Sigmoid colon (tissue), 7 donors: ENCODE data around the gene MOV10L1. TPM values are rescaled to one million over a fixed set of nuclear protein-coding genes. Genes with fewer than 3 reads are reported as not detected.

Experiments used
- DNase-seq: peaks from one replicate; pipeline ENCODE4 v3.0.0-alpha.2; 2019
- H3K27ac ChIP-seq, 4 donors: fragments of 200-600 bp; sonication (generic); one replicate each; pipeline ENCODE4 v1.5.1; 2016 to 2019; ENCODE audit warnings: mild to moderate bottlenecking in 1 of 4
- H3K27me3 ChIP-seq, 3 donors: fragments of 200-600 bp; sonication (generic); one replicate each; pipeline ENCODE4 v1.5.1; 2019; ENCODE audit warnings: mild to moderate bottlenecking in 1 of 3
- H3K36me3 ChIP-seq, 4 donors: fragments of 200-600 bp; sonication (generic); one replicate each; pipeline ENCODE4 v1.5.1; 2016 to 2019
- H3K4me1 ChIP-seq, 4 donors: fragments of 200-600 bp; sonication (generic); one replicate each; pipeline ENCODE4 v1.5.1; 2017 to 2019
- H3K4me3 ChIP-seq, 4 donors: fragments of 200-600 bp; sonication (generic); one replicate each; pipeline ENCODE4 v1.5.1; 2017 to 2019; ENCODE audit warnings: mild to moderate bottlenecking in 2 of 4, moderate library complexity in 1 of 4
- H3K9me3 ChIP-seq, 4 donors: fragments of 200-600 bp in 3 of 4; sonication (generic) in 3 of 4; one replicate each; pipeline versions ENCODE4 v1.5.1 to v1.6.1; 2013 to 2019
- EP300 ChIP-seq, 4 donors: sonication (generic); formaldehyde crosslinking; IDR thresholded peaks; one replicate each; pipeline ENCODE4 v1.6.1; 2017; ENCODE audit warnings: antibody characterized with exemption in 4 of 4
- POLR2A ChIP-seq, 2 donors: fragments of 450-650 bp; IDR thresholded peaks; one replicate each; pipeline ENCODE4 v1.6.1; 2016; ENCODE audit warnings: antibody characterized with exemption in 2 of 2, mild to moderate bottlenecking in 2 of 2, moderate library complexity in 2 of 2
- POLR2AphosphoS5 ChIP-seq, 4 donors: sonication (generic); formaldehyde crosslinking; IDR thresholded peaks; one replicate each; pipeline ENCODE4 v1.6.1; 2017; ENCODE audit warnings: antibody characterized with exemption in 4 of 4
- WGBS, 2 donors: extraction: QIAGEN DNeasy Blood & Tissue Kit; methylation state at CpG; one replicate each; pipeline ENCODE4 v1.1.7; 2013; 5-methylcytosine and 5-hydroxymethylcytosine counted together
- intact Hi-C: fragments of 100-400 bp; cut with DNase I; formaldehyde crosslinking; loops from one replicate; pipeline ENCODE4 v1.15.1; 2023
- polyA plus RNA-seq, 3 donors: library from polyadenylated mRNA; stranded (reverse); fragments of 200-250 nt; gene quantifications; one replicate each; pipeline ENCODE4 v1.2.3, GENCODE V29; 2013
- total RNA-seq, 4 donors: library from RNA; depleted of rRNA; stranded (reverse); fragments of >200 nt; gene quantifications; one replicate each; pipeline ENCODE4 v1.1.0, GENCODE V29; 2016
- TF ChIP-seq, protein P1 (sequence below), 4 experiments: fragments of 450-650 bp in 3 of 4; fragments of 200-600 bp in 1 of 4; IDR thresholded peaks; one replicate each; pipeline ENCODE4 v1.5.1; 2016 to 2019; ENCODE audit warnings: antibody characterized with exemption in 4 of 4, mild to moderate bottlenecking in 3 of 4, moderate library complexity in 2 of 4
- donor health status: healthy with polysubstance abuse.
- donor health status: Bipolar disorder and iron deficiency.
- donor health status: healthy.

Gene MOV10L1
- total and polyA plus RNA-seq, 7 donors = 0.47 to 5.6 (median 1.8) TPM; not detected in 2

- Histone ChIP-seq H3K27ac (peak overlapping the region in 2 of 4 donors; percentile 54 to 60), H3K36me3 (no peaks in the 10 kb centered on the region), H3K4me3 (no peak overlapping the region), H3K9me3 (peaks cover 0 to 4% (median 2%) of the 10 kb centered on the region in 4 donors), H3K27me3 (no peaks in the 10 kb centered on the region), H3K4me1 (peaks cover 0 to 33% (median 24%) of the 10 kb centered on the region in 4 donors)
- intact Hi-C loops = no loop called here
- WGBS, 2 donors = 61 to 63% methylated on average over 6 of the region's 6 CpGs
- no peak for TF ChIP-seq POLR2A (IDR thresholded peaks at IDR 0.05)
- no peak for TF ChIP-seq POLR2AphosphoS5 (IDR thresholded peaks at IDR 0.05)
- TF ChIP-seq EP300 (IDR thresholded peaks at IDR 0.05) = no peak
- DNase-seq = peak; percentile 28
Observed at GRCh38 chr22:50119768-50120251, 30.0 kb downstream of the MOV10L1 start.

- Histone ChIP-seq H3K27me3 (no peaks in the 10 kb centered on the region), H3K36me3 (peaks cover 0 to 6% (median 0%) of the 10 kb centered on the region in 4 donors), H3K4me3 (no peak overlapping the region), H3K9me3 (peaks cover 0 to 4% (median 2%) of the 10 kb centered on the region in 4 donors), H3K4me1 (peaks cover 0 to 22% (median 13%) of the 10 kb centered on the region in 4 donors), H3K27ac (no peak overlapping the region)
- intact Hi-C loops = no loop called here
- peak; percentile 45 for DNase-seq
- WGBS, 2 donors = 79 to 85% methylated on average over 11 of the region's 11 CpGs
- TF ChIP-seq, protein P1, sequence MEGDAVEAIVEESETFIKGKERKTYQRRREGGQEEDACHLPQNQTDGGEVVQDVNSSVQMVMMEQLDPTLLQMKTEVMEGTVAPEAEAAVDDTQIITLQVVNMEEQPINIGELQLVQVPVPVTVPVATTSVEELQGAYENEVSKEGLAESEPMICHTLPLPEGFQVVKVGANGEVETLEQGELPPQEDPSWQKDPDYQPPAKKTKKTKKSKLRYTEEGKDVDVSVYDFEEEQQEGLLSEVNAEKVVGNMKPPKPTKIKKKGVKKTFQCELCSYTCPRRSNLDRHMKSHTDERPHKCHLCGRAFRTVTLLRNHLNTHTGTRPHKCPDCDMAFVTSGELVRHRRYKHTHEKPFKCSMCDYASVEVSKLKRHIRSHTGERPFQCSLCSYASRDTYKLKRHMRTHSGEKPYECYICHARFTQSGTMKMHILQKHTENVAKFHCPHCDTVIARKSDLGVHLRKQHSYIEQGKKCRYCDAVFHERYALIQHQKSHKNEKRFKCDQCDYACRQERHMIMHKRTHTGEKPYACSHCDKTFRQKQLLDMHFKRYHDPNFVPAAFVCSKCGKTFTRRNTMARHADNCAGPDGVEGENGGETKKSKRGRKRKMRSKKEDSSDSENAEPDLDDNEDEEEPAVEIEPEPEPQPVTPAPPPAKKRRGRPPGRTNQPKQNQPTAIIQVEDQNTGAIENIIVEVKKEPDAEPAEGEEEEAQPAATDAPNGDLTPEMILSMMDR (IDR thresholded peaks at IDR 0.05) = no peak
- no peak for TF ChIP-seq POLR2A (IDR thresholded peaks at IDR 0.05)
- no peak for TF ChIP-seq EP300 (IDR thresholded peaks at IDR 0.05)
- TF ChIP-seq POLR2AphosphoS5 (IDR thresholded peaks at IDR 0.05) = no peak
Observed at GRCh38 chr22:50121202-50121740, 31.5 kb downstream of the MOV10L1 start.

GRCh38 chr22:50123119-50123518 is 33.3 kb downstream of the MOV10L1 start:
- intact Hi-C loops = no loop called here
- peaks cover 0 to 4% (median 2%) of the 10 kb centered on the region in 4 donors for H3K9me3 ChIP-seq
- WGBS, 2 donors = 84 to 86% methylated on average over 4 of the region's 4 CpGs
- peak; percentile 13 for DNase-seq
- H3K4me3 ChIP-seq = no peak overlapping the region
- H3K27me3 ChIP-seq = no peaks in the 10 kb centered on the region
- H3K4me1 ChIP-seq = peaks cover 0 to 22% (median 13%) of the 10 kb centered on the region in 4 donors
- peaks cover 0 to 19% (median 0%) of the 10 kb centered on the region in 4 donors for H3K36me3 ChIP-seq
- H3K27ac ChIP-seq = no peak overlapping the region
- TF ChIP-seq POLR2A (IDR thresholded peaks at IDR 0.05) (no peak), POLR2AphosphoS5 (IDR thresholded peaks at IDR 0.05) (no peak), EP300 (IDR thresholded peaks at IDR 0.05) (no peak)
- TF ChIP-seq, protein P1 (IDR thresholded peaks at IDR 0.05) = no peak

DNA sequence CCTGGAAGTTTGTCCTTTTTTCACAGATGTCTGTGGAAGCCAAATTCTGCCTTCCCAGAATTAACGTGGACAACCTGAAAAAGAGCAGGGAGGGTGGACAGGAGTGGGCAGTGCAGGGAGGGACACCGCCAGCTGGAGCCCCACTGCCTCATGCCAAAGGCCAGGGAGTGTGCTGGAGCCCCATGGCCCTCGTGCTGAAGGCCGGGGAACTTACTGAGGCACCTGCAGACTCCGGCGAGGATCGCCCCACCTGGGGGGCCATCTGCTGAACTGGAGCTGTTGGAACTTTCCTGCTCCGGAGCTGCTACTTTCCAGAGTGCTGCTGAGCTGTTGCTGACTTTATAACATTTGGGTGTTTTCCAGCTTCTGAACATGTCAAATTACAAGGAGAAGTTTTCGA is 35.2 kb downstream of the MOV10L1 start:
- Histone ChIP-seq H3K27me3 (no peaks in the 10 kb centered on the region), H3K4me3 (no peak overlapping the region), H3K9me3 (peaks cover 0 to 4% (median 2%) of the 10 kb centered on the region in 4 donors), H3K27ac (no peak overlapping the region), H3K36me3 (peaks cover 0 to 26% (median 0%) of the 10 kb centered on the region in 4 donors), H3K4me1 (peaks cover 0 to 4% (median 0%) of the 10 kb centered on the region in 4 donors)
- 81 to 85% methylated on average over 9 of the region's 9 CpGs for WGBS, 2 donors
- intact Hi-C loops = no loop called here
- DNase-seq = peak; percentile 17
- TF ChIP-seq POLR2A (IDR thresholded peaks at IDR 0.05) (no peak), EP300 (IDR thresholded peaks at IDR 0.05) (no peak)

GRCh38 chr22:50129121-50129736 is 39.4 kb downstream of the MOV10L1 start:
- intact Hi-C loops = no loop called here
- Histone ChIP-seq H3K4me1 (no peaks in the 10 kb centered on the region), H3K9me3 (no peaks in the 10 kb centered on the region), H3K27me3 (no peaks in the 10 kb centered on the region), H3K27ac (no peak overlapping the region), H3K36me3 (peaks cover 0 to 26% (median 0%) of the 10 kb centered on the region in 4 donors), H3K4me3 (no peak overlapping the region)
- WGBS, 2 donors = 73 to 86% methylated on average over 10 of the region's 10 CpGs
- no peak for TF ChIP-seq POLR2A (IDR thresholded peaks at IDR 0.05)
- TF ChIP-seq POLR2AphosphoS5 (IDR thresholded peaks at IDR 0.05) = no peak
- TF ChIP-seq EP300 (IDR thresholded peaks at IDR 0.05) = no peak
- TF ChIP-seq, protein P1 (IDR thresholded peaks at IDR 0.05) = no peak
- DNase-seq = no peak
